H9 (cell line): ENCODE data around the gene LCTL. TPM values are rescaled to one million over a fixed set of nuclear protein-coding genes. Genes with fewer than 3 reads are reported as not detected.

Experiments used
- DNase-seq: peaks from one replicate; pipeline ENCODE4 v3.0.0-alpha.2; 2017
- H2AFZ ChIP-seq: one replicate; pipeline ENCODE4 v1.6.1; 2013; ENCODE audit warnings: mild to moderate bottlenecking, low read length, control low read depth, moderate library complexity
- H2AK5ac ChIP-seq: 2 replicates; pipeline ENCODE4 v1.6.1; 2013; ENCODE audit warnings: low read length, control low read depth, mixed read lengths; ENCODE audit not compliant: insufficient read length
- H2BK120ac ChIP-seq: one replicate; pipeline ENCODE4 v1.6.1; 2013; ENCODE audit warnings: low read depth, mild to moderate bottlenecking, low read length, control low read depth, inconsistent platforms; ENCODE audit not compliant: poor library complexity, severe bottlenecking
- H2BK12ac ChIP-seq: 2 replicates; pipeline ENCODE4 v1.6.1; 2013; ENCODE audit warnings: low read length, control low read depth, mixed read lengths, low read depth; ENCODE audit not compliant: insufficient read length
- H2BK15ac ChIP-seq: 2 replicates; pipeline ENCODE4 v1.6.1; 2013; ENCODE audit warnings: low read depth, low read length, control low read depth
- H2BK20ac ChIP-seq: one replicate; pipeline ENCODE4 v1.6.1; 2013; ENCODE audit warnings: low read depth, mild to moderate bottlenecking, low read length, control low read depth, inconsistent platforms; ENCODE audit not compliant: poor library complexity, severe bottlenecking
- H2BK5ac ChIP-seq: 2 replicates; pipeline ENCODE4 v1.6.1; 2013; ENCODE audit warnings: low read length, control low read depth, mixed read lengths; ENCODE audit not compliant: insufficient read length
- H3K14ac ChIP-seq: 2 replicates; pipeline ENCODE4 v1.6.1; 2013; ENCODE audit warnings: low read length, control low read depth; ENCODE audit not compliant: insufficient read depth
- H3K18ac ChIP-seq: 2 replicates; pipeline ENCODE4 v1.6.1; 2013; ENCODE audit warnings: low read depth, mild to moderate bottlenecking, mixed read lengths, low read length, control low read depth; ENCODE audit not compliant: insufficient read length
- H3K23ac ChIP-seq: 2 replicates; pipeline ENCODE4 v1.6.1; 2013; ENCODE audit warnings: low read length, control low read depth, mixed read lengths, low read depth; ENCODE audit not compliant: insufficient read length
- H3K23me2 ChIP-seq: 2 replicates; pipeline ENCODE4 v1.6.1; 2013; ENCODE audit warnings: low read depth, mild to moderate bottlenecking, mixed read lengths, low read length, control low read depth; ENCODE audit not compliant: insufficient read length, poor library complexity, severe bottlenecking
- H3K27ac ChIP-seq: 2 replicates; pipeline ENCODE4 v1.5.1; 2013; ENCODE audit warnings: low read length, control low read depth, mixed read lengths, low read depth; ENCODE audit not compliant: insufficient read length
- H3K27me3 ChIP-seq: 2 replicates; pipeline ENCODE4 v1.6.1; 2013; ENCODE audit warnings: low read length, control low read depth, inconsistent platforms; ENCODE audit not compliant: insufficient read depth
- H3K4ac ChIP-seq: 2 replicates; pipeline ENCODE4 v1.6.1; 2013; ENCODE audit warnings: low read depth, mild to moderate bottlenecking, control low read depth, inconsistent platforms, low read length, moderate library complexity
- H3K4me1 ChIP-seq: 2 replicates; pipeline ENCODE4 v1.6.1; 2013; ENCODE audit warnings: low read length, control low read depth, inconsistent platforms; ENCODE audit not compliant: insufficient read depth
- H3K4me2 ChIP-seq: 2 replicates; pipeline ENCODE4 v1.6.1; 2013; ENCODE audit warnings: low read length, control low read depth, mixed read lengths; ENCODE audit not compliant: insufficient read length, insufficient read depth
- H3K56ac ChIP-seq: 2 replicates; pipeline ENCODE4 v1.6.1; 2013; ENCODE audit warnings: low read depth, mild to moderate bottlenecking, mixed read lengths, low read length, control low read depth; ENCODE audit not compliant: insufficient read length
- H3K79me1 ChIP-seq: 2 replicates; pipeline ENCODE4 v1.6.1; 2013; ENCODE audit warnings: low read depth, mild to moderate bottlenecking, moderate library complexity, low read length, control low read depth, inconsistent platforms; ENCODE audit not compliant: insufficient read depth, poor library complexity, severe bottlenecking
- H3K79me2 ChIP-seq: 2 replicates; pipeline ENCODE4 v1.6.1; 2013; ENCODE audit warnings: low read length, control low read depth, inconsistent platforms; ENCODE audit not compliant: insufficient read depth
- H3K9ac ChIP-seq: 2 replicates; pipeline ENCODE4 v1.6.1; 2013; ENCODE audit warnings: low read length, control low read depth, mixed read lengths; ENCODE audit not compliant: insufficient read length; ENCODE audit errors: extremely low read depth
- H3K9me3 ChIP-seq: one replicate; pipeline ENCODE4 v1.6.1; 2013; ENCODE audit warnings: low read depth, low read length, inconsistent platforms; ENCODE audit not compliant: control insufficient read depth
- H3T11ph ChIP-seq: one replicate; pipeline ENCODE4 v1.6.1; 2013; ENCODE audit warnings: mild to moderate bottlenecking, low read length, control low read depth, inconsistent platforms
- H4K20me1 ChIP-seq: one replicate; pipeline ENCODE4 v1.6.1; 2013; ENCODE audit not compliant: control insufficient read depth, insufficient read length, insufficient read depth
- H4K5ac ChIP-seq: 2 replicates; pipeline ENCODE4 v1.6.1; 2013; ENCODE audit warnings: low read depth, mild to moderate bottlenecking, mixed read lengths, low read length, control low read depth; ENCODE audit not compliant: insufficient read length
- H4K8ac ChIP-seq: replicated peaks from 2 replicates; pipeline ENCODE4 v1.6.1; 2013; ENCODE audit warnings: low read length, control low read depth, mixed read lengths, low read depth; ENCODE audit not compliant: insufficient read length
- H4K91ac ChIP-seq: 2 replicates; pipeline ENCODE4 v1.6.1; 2013; ENCODE audit warnings: low read depth, mild to moderate bottlenecking, moderate library complexity, mixed read lengths, low read length, control low read depth; ENCODE audit not compliant: insufficient read length
- H3K27ac Mint-ChIP-seq, 3 experiments: 2 replicates in 2 of 3; 3 replicates in 1 of 3; pipeline ENCODE4 v1.8.0; 2020 to 2021; ENCODE audit warnings: mixed read lengths in 3 of 3, mild to moderate bottlenecking in 1 of 3, moderate library complexity in 1 of 3
- H3K27me3 Mint-ChIP-seq: 2 replicates; pipeline ENCODE4 v1.8.0; 2021; ENCODE audit warnings: low read depth, mild to moderate bottlenecking, moderate library complexity, mixed read lengths
- H3K36me3 Mint-ChIP-seq, 3 experiments: 2 replicates in 2 of 3; 3 replicates in 1 of 3; pipeline ENCODE4 v1.8.0; 2020 to 2021; ENCODE audit warnings: low read depth in 3 of 3, mixed read lengths in 3 of 3; ENCODE audit not compliant: insufficient read depth in 1 of 3
- H3K4me1 Mint-ChIP-seq, 2 experiments: 2 replicates each; pipeline ENCODE4 v1.8.0; 2020; ENCODE audit warnings: mixed read lengths in 2 of 2
- H3K4me3 Mint-ChIP-seq, 2 experiments: 2 replicates in 1 of 2; 3 replicates in 1 of 2; pipeline ENCODE4 v1.8.0; 2020 to 2021; ENCODE audit warnings: mild to moderate bottlenecking in 2 of 2, mixed read lengths in 2 of 2, moderate library complexity in 1 of 2
- H3K9me3 Mint-ChIP-seq, 2 experiments: 2 replicates in 1 of 2; 3 replicates in 1 of 2; pipeline ENCODE4 v1.8.0; 2020; ENCODE audit warnings: mild to moderate bottlenecking in 2 of 2, mixed read lengths in 2 of 2, moderate library complexity in 1 of 2
- WGBS: extraction: QIAGEN DNeasy Blood & Tissue Kit; methylation state at CpG from one replicate; pipeline ENCODE4 v1.1.7; 2013; ENCODE audit warnings: missing lambda C conversion rate, low lambda C conversion rate, mixed read lengths; ENCODE audit not compliant: insufficient read length; ENCODE audit errors: extremely low coverage; 5-methylcytosine and 5-hydroxymethylcytosine counted together
- total RNA-seq: library from RNA; stranded (reverse); gene quantifications from 2 replicates; pipeline ENCODE4 v1.2.1, GENCODE V29; 2021
- TF ChIP-seq, protein P1 (sequence below): fragments of 200-600 bp; sonication (generic); conservative IDR thresholded peaks from 3 replicates; pipeline ENCODE4 v1.8.0; 2021; ENCODE audit warnings: antibody characterized with exemption, mild to moderate bottlenecking

LCTL gene
- total RNA-seq, 1 experiment from 2014 or later, result 2.3 TPM

DNA sequence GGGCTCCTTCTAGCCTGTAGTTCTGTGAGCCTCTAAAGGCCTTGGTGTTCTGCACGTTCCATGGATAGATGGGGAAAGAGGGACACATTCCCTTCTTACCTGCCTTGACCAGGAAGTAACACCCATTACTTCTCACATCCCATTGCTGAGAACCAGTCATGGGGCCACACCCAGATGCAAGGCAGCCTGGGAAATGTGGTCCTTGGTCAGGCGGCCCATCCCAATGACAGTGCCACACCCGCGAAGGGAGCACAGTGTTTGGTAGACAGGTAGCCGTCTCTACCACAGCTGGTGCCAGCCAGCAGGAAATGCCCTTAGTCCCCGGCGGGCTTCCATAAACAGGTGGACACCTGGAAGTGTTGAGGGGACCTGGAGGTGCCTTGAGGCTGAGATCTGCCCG, 23.2 kb upstream of the LCTL start:
- Histone ChIP-seq H3K79me2 (no peaks in the 10 kb centered on the region), H3K18ac (no peak overlapping the region), H3K27me3 (no peaks in the 10 kb centered on the region), H3K23ac (no peak overlapping the region), H3K56ac (no peak overlapping the region), H3T11ph (no peak overlapping the region), H3K14ac (no peak overlapping the region), H3K27ac (no peak overlapping the region), H3K9me3 (no peaks in the 10 kb centered on the region), H4K91ac (no peak overlapping the region), H3K9ac (no peak overlapping the region), H3K79me1 (no peaks in the 10 kb centered on the region), H3K4me1 (no peaks in the 10 kb centered on the region), H2AFZ (peak overlapping the region; percentile 10), H2BK5ac (no peak overlapping the region), H2BK120ac (no peak overlapping the region), H2AK5ac (no peak overlapping the region), H4K20me1 (peaks cover 2% of the 10 kb centered on the region), H3K23me2 (no peaks in the 10 kb centered on the region), H2BK15ac (no peak overlapping the region), H3K4ac (no peak overlapping the region), H2BK12ac (no peak overlapping the region), H2BK20ac (no peak overlapping the region), H4K8ac (no peak overlapping the region), H3K4me2 (peak overlapping the region; percentile 9), H4K5ac (no peak overlapping the region)
- Mint-ChIP-seq H3K27ac (peak overlapping the region in 1 of 3 experiments; percentile 45; a peak in 1 of 7 replicates), H3K36me3 (no peaks in the 10 kb centered on the region), H3K27me3 (no peaks in the 10 kb centered on the region; the same call in 1 of the 2 replicates), H3K4me3 (peak overlapping the region; percentile 36 to 45; a peak in 3 of 5 replicates), H3K4me1 (peaks cover 17 to 22% of the 10 kb centered on the region in 2 experiments), H3K9me3 (no peaks in the 10 kb centered on the region)
- no CpG with 5 or more reads among the region's 8 CpGs for WGBS
- peak; percentile 63 for DNase-seq
- TF ChIP-seq, protein P1, sequence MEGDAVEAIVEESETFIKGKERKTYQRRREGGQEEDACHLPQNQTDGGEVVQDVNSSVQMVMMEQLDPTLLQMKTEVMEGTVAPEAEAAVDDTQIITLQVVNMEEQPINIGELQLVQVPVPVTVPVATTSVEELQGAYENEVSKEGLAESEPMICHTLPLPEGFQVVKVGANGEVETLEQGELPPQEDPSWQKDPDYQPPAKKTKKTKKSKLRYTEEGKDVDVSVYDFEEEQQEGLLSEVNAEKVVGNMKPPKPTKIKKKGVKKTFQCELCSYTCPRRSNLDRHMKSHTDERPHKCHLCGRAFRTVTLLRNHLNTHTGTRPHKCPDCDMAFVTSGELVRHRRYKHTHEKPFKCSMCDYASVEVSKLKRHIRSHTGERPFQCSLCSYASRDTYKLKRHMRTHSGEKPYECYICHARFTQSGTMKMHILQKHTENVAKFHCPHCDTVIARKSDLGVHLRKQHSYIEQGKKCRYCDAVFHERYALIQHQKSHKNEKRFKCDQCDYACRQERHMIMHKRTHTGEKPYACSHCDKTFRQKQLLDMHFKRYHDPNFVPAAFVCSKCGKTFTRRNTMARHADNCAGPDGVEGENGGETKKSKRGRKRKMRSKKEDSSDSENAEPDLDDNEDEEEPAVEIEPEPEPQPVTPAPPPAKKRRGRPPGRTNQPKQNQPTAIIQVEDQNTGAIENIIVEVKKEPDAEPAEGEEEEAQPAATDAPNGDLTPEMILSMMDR, result no peak
